Choroid plexus epithelial cell (primary cell): ENCODE measurements around the gene ASPHD2.

ENCODE experiments used
- DNase-seq: peaks from one replicate; pipeline ENCODE4 v3.0.0-alpha.2; 2010; ENCODE audit warnings: low read depth
- H3K4me3 ChIP-seq: 2 replicates; pipeline ENCODE4 v1.5.1; 2011; ENCODE audit warnings: low read depth, mild to moderate bottlenecking, control low read depth, low read length, moderate library complexity
- CTCF ChIP-seq: conservative IDR thresholded peaks from 2 replicates; pipeline ENCODE4 v1.5.1; 2011; ENCODE audit warnings: low read depth, mild to moderate bottlenecking, control low read depth, inconsistent platforms, low read length, moderate library complexity

Gene ASPHD2

GRCh38 chr22:26391091-26391490, 38.0 kb upstream of the ASPHD2 start:
- no peak for DNase-seq
- no peak overlapping the region for H3K4me3 ChIP-seq
- TF ChIP-seq CTCF, result no peak

DNA sequence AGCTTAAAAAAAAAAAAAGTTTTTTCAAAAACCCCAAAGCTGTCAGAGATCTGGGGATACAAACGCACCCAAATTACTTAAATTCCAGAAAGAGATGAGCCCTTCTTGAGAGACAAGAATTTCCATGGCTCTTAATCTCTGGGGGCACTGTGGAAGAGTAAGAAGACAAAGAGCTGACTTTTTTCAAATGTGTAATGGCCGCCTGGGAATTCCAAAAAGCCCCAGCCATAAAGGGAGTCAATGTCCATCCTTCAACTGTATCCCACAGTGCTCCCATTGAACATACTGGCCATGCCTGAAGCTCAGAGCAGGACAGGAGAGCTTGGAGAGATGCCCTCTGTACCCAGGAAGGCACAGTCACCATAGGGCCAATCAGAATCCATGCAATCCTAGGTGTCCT, 37.4 kb upstream of the ASPHD2 start:
- TF ChIP-seq CTCF, result no peak
- no peak for DNase-seq
- no peak overlapping the region for H3K4me3 ChIP-seq

- no peak for DNase-seq
- TF ChIP-seq CTCF, result peak; percentile 14
- H3K4me3 ChIP-seq, result no peak overlapping the region
Measured at GRCh38 chr22:26393929-26394328, 35.1 kb upstream of the ASPHD2 start.

DNA sequence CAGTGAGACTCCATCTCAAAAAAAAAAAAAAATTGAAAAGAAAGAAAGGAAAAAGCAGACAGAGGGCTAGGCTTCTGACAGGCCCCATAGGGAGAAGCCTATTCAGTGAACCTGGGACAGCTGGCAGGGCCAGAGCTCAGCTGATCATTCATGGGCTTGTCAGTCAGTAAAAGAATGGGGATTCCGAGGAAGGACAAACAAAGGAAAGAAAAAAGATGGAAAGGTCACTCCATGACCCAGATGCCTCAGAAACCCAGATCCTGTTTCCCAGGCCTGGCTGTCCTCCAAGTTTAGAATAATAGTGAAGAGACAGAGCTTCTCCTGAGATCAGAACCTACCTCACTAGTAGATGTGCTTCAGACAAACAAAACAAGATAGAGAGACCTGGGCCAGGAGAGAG, 34.3 kb upstream of the ASPHD2 start:
- DNase-seq, result no peak
- TF ChIP-seq CTCF, result no peak
- H3K4me3 ChIP-seq, result no peak overlapping the region

DNA sequence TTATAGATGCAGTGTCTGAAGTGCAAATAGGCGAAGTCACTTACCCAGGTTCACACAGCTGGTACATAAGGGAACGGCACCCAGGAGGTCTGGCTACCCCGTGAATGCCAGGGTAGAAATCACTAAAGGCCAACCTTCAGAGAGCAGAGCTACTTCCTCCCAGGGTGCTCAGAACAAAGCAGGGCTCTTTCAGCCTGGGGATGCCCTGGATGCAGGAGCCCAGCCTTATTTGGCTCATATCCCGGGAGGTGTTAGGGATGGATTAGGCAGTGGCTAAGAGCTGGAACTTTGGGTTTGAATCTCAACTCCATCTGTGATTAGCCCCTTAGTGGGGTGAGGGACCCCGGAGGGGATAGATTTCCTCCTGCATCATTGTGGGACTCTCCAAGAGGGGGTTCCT, 33.1 kb upstream of the ASPHD2 start:
- TF ChIP-seq CTCF, result no peak
- no peak overlapping the region for H3K4me3 ChIP-seq
- no peak for DNase-seq

DNA sequence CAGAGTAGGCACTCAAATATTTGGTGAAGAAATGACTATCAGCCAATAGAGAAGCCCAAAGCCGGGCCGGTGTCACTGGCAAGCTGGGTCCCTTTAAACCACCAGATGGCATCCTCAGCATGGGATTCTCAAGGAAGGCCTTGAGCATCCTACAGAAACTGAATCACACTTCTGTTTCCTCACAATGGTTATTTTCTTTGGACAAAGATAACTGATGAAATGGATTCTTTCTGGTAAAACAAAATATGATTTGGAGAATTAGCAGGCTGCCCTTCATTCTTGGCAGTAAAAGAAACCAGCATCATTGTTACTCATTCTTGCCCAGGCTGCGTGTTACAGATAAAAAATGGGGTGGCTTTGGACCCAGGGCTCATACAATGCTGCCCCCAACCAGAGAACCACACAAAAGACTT, 30.3 kb upstream of the ASPHD2 start:
- no peak overlapping the region for H3K4me3 ChIP-seq
- TF ChIP-seq CTCF, result peak; percentile 88
- peak; percentile 85 for DNase-seq

- peak; percentile 17 for DNase-seq
- TF ChIP-seq CTCF, result no peak
- H3K4me3 ChIP-seq, result no peak overlapping the region
Measured at GRCh38 chr22:26399289-26399688, 29.8 kb upstream of the ASPHD2 start.
